HCT116 (cell line): Measurements from ENCODE around the gene SCN4A. TPM values are rescaled to one million over a fixed set of nuclear protein-coding genes. Genes with fewer than 3 reads are reported as not detected.
"Not testable (repeated sequence)": the region's sequence is repeated elsewhere in the genome, so short reads cannot be mapped to it uniquely, and the experiment has no call there.

Source experiments
- ATAC-seq: fragments of 200-7000 bp; cut with Tn5 transposase; 2 replicates; pipeline ENCODE4 v1.9.1; 2020; ENCODE audit warnings: mild to moderate bottlenecking, moderate library complexity
- BruUV-seq: library from RNA; stranded (reverse); fragments of 400-500 nt; replicated peaks from 2 replicates; lab custom pipeline; 2021; lab: Mats Ljungman, UMichigan
- CTCF ChIA-PET: fragments of 300-600 bp; sonication (Branson Sonifier 250); formaldehyde crosslinking; loops from one replicate; lab custom pipeline; 2021; ENCODE audit warnings: antibody characterized with exemption; lab: Charles Lee
- POLR2A ChIA-PET: fragments of 300-600, 350-600 bp; sonication (Branson Sonifier 250); formaldehyde crosslinking; loops from one replicate; lab custom pipeline; 2021; ENCODE audit warnings: antibody characterized with exemption; lab: Charles Lee
- RAD21 ChIA-PET, 2 experiments: fragments of 300-600 bp; sonication (Branson Sonifier 250); formaldehyde crosslinking; loops; one replicate each; lab custom pipeline; 2023; ENCODE audit warnings: low total read pairs in 2 of 2; ENCODE audit not compliant: uncharacterized antibody in 2 of 2, unreplicated experiment in 2 of 2, low non-redundant PET in 1 of 2; lab: Charles Lee
- DNase-seq: peaks from one replicate; pipeline ENCODE4 v3.0.0-alpha.2; 2010; ENCODE audit warnings: low read depth, low spot score
- H2AFZ ChIP-seq: fragments of 200-600 bp; shearing (Covaris generic), sonication (generic); 2 replicates; pipeline ENCODE4 v1.6.1; 2017; ENCODE audit warnings: low read depth, mixed run types, mixed read lengths, antibody characterized with exemption, low read length; ENCODE audit not compliant: poor library complexity, severe bottlenecking
- H3K27ac ChIP-seq: 2 replicates; pipeline ENCODE4 v1.5.1; 2012; ENCODE audit warnings: low read depth, low read length
- H3K27me3 ChIP-seq: fragments of 200-600 bp; sonication (generic); 2 replicates; pipeline ENCODE4 v1.6.1; 2016; ENCODE audit warnings: mixed run types, low read length, mixed read lengths; ENCODE audit not compliant: insufficient read depth
- H3K36me3 ChIP-seq, 2 experiments: fragments of 200-500 bp in 1 of 2; fragments of 200-600 bp in 1 of 2; sonication (Bioruptor generic) in 1 of 2; sonication (generic) in 1 of 2; 2 replicates each; pipeline versions ENCODE4 v1.5.1 to v1.6.1; 2014 to 2016; ENCODE audit warnings: low read length in 2 of 2, inconsistent platforms in 1 of 2, mixed read lengths in 1 of 2, mixed run types in 1 of 2; ENCODE audit not compliant: insufficient read depth in 2 of 2, control insufficient read depth in 1 of 2
- H3K4me1 ChIP-seq, 2 experiments: fragments of 200-600 bp in 1 of 2; sonication (generic) in 1 of 2; 2 replicates each; pipeline versions ENCODE4 v1.5.1 to v1.6.1; 2012 to 2017; ENCODE audit warnings: low read length in 2 of 2, inconsistent platforms in 1 of 2, mild to moderate bottlenecking in 1 of 2, mixed read lengths in 1 of 2, mixed run types in 1 of 2, moderate library complexity in 1 of 2; ENCODE audit not compliant: insufficient read depth in 2 of 2, control insufficient read depth in 1 of 2
- H3K4me2 ChIP-seq: fragments of 200-600 bp; sonication (generic); 2 replicates; pipeline ENCODE4 v1.6.1; 2017; ENCODE audit warnings: mixed run types, low read length, mixed read lengths
- H3K4me3 ChIP-seq, 2 experiments: fragments of 200-600 bp in 1 of 2; sonication (generic) in 1 of 2; replicated peaks in 1 of 2; 2 replicates each; pipeline ENCODE4 v1.5.1; 2011 to 2016; ENCODE audit warnings: low read length in 2 of 2, control low read depth in 1 of 2, low read depth in 1 of 2, mild to moderate bottlenecking in 1 of 2, mixed read lengths in 1 of 2, mixed run types in 1 of 2
- H3K79me2 ChIP-seq: fragments of 200-600 bp; sonication (generic); 2 replicates; pipeline ENCODE4 v1.6.1; 2017; ENCODE audit warnings: mild to moderate bottlenecking, mixed run types, low read length, moderate library complexity, mixed read lengths; ENCODE audit not compliant: insufficient read depth
- H3K9ac ChIP-seq: fragments of 200-600 bp; sonication (generic); 2 replicates; pipeline ENCODE4 v1.6.1; 2016; ENCODE audit warnings: low read length, mixed read lengths
- H3K9me2 ChIP-seq: fragments of 200-600 bp; sonication (generic), shearing (Covaris generic); 2 replicates; pipeline ENCODE4 v1.6.1; 2017; ENCODE audit warnings: mixed run types, mild to moderate bottlenecking, moderate library complexity; ENCODE audit not compliant: insufficient read depth
- H3K9me3 ChIP-seq, 2 experiments: fragments of 200-500 bp in 1 of 2; fragments of 200-600 bp in 1 of 2; sonication (Bioruptor generic) in 1 of 2; sonication (generic) in 1 of 2; 2 replicates each; pipeline ENCODE4 v1.6.1; 2014 to 2017; ENCODE audit warnings: low read length in 2 of 2, mixed read lengths in 2 of 2, inconsistent platforms in 1 of 2, low read depth in 1 of 2, mild to moderate bottlenecking in 1 of 2, mixed run types in 1 of 2, moderate library complexity in 1 of 2; ENCODE audit not compliant: control insufficient read depth in 1 of 2, insufficient read depth in 1 of 2
- H4K20me1 ChIP-seq: fragments of 200-600 bp; sonication (generic), shearing (Covaris generic); 2 replicates; pipeline ENCODE4 v1.6.1; 2017; ENCODE audit warnings: mixed run types, mild to moderate bottlenecking, moderate library complexity; ENCODE audit not compliant: insufficient read depth
- CEBPB ChIP-seq: IDR thresholded peaks from 2 replicates; pipeline ENCODE4 v1.6.1; 2012; ENCODE audit warnings: low read depth
- EGR1 ChIP-seq: IDR thresholded peaks from 2 replicates; pipeline ENCODE4 v1.6.1; 2012; ENCODE audit warnings: low read depth
- EZH2 ChIP-seq: fragments of 200-600 bp; sonication (generic); IDR thresholded peaks from 2 replicates; pipeline ENCODE4 v1.6.1; 2017; ENCODE audit warnings: antibody characterized with exemption, mixed run types
- SIN3A ChIP-seq: IDR thresholded peaks from 2 replicates; pipeline ENCODE4 v1.6.1; 2012; ENCODE audit warnings: low read depth
- YY1 ChIP-seq: IDR thresholded peaks from 2 replicates; pipeline ENCODE4 v1.6.1; 2011; ENCODE audit warnings: low read length, low read depth, moderate library complexity, mild to moderate bottlenecking; ENCODE audit not compliant: insufficient replicate concordance; ENCODE audit errors: extremely low read depth
- ZBTB33 ChIP-seq: IDR thresholded peaks from 2 replicates; pipeline ENCODE4 v1.6.1; 2011; ENCODE audit warnings: mild to moderate bottlenecking, low read length, moderate library complexity; ENCODE audit not compliant: insufficient replicate concordance; ENCODE audit errors: extremely low read depth
- intact Hi-C: fragments of 100-400 bp; cut with micrococcal nuclease; formaldehyde crosslinking; loops from 2 replicates; pipeline ENCODE4 v1.10.0; 2022
- total RNA-seq: library from RNA; stranded (reverse); gene quantifications from one replicate; pipeline ENCODE4 v1.2.1, GENCODE V29; 2021; ENCODE audit not compliant: unreplicated experiment

SCN4A gene
- total RNA-seq, 1 experiment from 2014 or later, result 2.7 TPM

GRCh38 chr17:63917206-63917605 is 55.5 kb downstream of the SCN4A start:
- CTCF ChIA-PET, result interaction anchor here (1.5 to 3.7 kb wide), 3 partner anchors 29 to 216 kb away, joined by 8 to 90 read pairs (median 77); no protein-coding TSS in a partner anchor
- DNase-seq, H3K4me3 ChIP-seq, H3K9me2 ChIP-seq, BruUV-seq, H3K9me3 ChIP-seq, H2AFZ ChIP-seq, ATAC-seq, H3K4me2 ChIP-seq, H3K4me1 ChIP-seq, H3K36me3 ChIP-seq, RAD21 ChIA-PET, H3K9ac ChIP-seq, POLR2A ChIA-PET, H3K79me2 ChIP-seq, H3K27me3 ChIP-seq, intact Hi-C loops, H4K20me1 ChIP-seq, H3K27ac ChIP-seq: not testable (repeated sequence)

DNA sequence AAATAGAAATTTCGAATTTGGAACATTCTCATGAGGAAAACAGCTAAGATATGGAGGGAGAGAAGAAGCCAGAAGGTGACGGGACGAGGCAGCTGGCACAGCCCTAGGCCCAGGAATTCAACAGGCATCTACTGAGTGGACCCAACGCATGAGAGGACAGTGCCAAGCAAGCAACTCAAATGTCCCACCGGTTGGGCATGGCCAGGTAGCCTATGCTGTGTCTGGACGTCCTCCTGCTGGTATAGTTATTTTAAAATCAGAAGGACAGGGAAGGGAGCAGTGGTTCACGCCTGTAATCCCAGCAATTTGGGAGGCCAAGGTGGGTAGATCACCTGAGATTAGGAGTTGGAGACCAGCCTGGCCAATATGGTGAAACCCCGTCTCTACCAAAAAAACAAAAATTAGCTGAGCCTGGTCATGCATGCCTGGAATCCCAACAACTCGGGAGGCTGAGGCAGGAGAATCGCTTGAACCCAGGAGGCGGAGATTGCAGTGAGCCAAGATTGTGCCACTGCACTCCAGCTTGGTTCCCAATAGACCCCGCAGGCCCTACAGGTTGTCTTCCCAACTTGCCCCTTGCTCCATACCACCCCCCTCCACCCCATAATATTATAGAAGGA is 56.0 kb downstream of the SCN4A start:
- intact Hi-C loops, result no loop called here
- H3K27ac ChIP-seq, result no peak overlapping the region
- no peaks in the 10 kb centered on the region for H3K27me3 ChIP-seq
- ATAC-seq (no peak), DNase-seq (no peak)
- CTCF ChIA-PET, result interaction anchor here (1.0 to 1.5 kb wide), 4 partner anchors 30 to 217 kb away, joined by 3 to 8 read pairs (median 4); no protein-coding TSS in a partner anchor
- no peak overlapping the region for H3K4me2 ChIP-seq
- no TSS peak for BruUV-seq
- POLR2A ChIA-PET, result no interaction called here
- no peak overlapping the region for H3K9ac ChIP-seq
- no peak overlapping the region for H2AFZ ChIP-seq
- no peak overlapping the region for H3K4me3 ChIP-seq
- no peaks in the 10 kb centered on the region for H4K20me1 ChIP-seq
- H3K79me2 ChIP-seq, result no peaks in the 10 kb centered on the region
- H3K9me2 ChIP-seq, result no peaks in the 10 kb centered on the region
- RAD21 ChIA-PET, result no interaction called here
- no peaks in the 10 kb centered on the region for H3K36me3 ChIP-seq
- H3K4me1 ChIP-seq, result no peaks in the 10 kb centered on the region
- H3K9me3 ChIP-seq, result no peaks in the 10 kb centered on the region
- no peak for TF ChIP-seq EZH2
- no peak for TF ChIP-seq ZBTB33
- no peak for TF ChIP-seq CEBPB
- no peak for TF ChIP-seq SIN3A
- TF ChIP-seq EGR1, result no peak
- TF ChIP-seq YY1, result no peak

DNA sequence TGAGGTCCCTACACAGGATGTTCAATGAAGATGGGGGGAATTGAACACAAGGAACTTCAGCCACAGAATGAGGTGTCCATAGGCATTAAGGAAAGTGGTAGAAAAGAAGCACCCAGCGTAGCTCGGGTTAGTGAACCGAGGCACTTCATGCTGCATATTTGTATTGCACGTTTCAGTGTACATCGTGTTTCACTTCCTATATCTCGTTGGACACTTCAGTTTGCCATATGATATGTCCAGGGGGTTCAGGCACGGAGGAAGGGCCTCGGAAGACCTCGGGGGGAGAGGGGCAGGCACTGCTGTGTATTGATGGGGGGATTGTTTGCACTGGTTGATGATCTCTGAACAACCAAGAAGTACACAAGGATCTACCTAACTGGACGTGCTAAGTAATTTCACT is 57.0 kb downstream of the SCN4A start:
- H3K36me3 ChIP-seq, H3K27me3 ChIP-seq, H3K9me2 ChIP-seq, H2AFZ ChIP-seq, H3K4me2 ChIP-seq, H3K9me3 ChIP-seq, ATAC-seq, H3K4me1 ChIP-seq, POLR2A ChIA-PET, BruUV-seq, H3K4me3 ChIP-seq, RAD21 ChIA-PET, H3K27ac ChIP-seq, H3K9ac ChIP-seq, DNase-seq, H3K79me2 ChIP-seq, intact Hi-C loops, H4K20me1 ChIP-seq: not testable (repeated sequence)
- CTCF ChIA-PET, result interaction anchor here (1.0 to 1.5 kb wide), 5 partner anchors 31 to 218 kb away, joined by 3 to 8 read pairs (median 3); no protein-coding TSS in a partner anchor
